Esophagus muscularis mucosa (tissue), 4 donors: Measurements from ENCODE around the gene MYL12B. TPM values are rescaled to one million over a fixed set of nuclear protein-coding genes. Genes with fewer than 3 reads are reported as not detected.

Experiments
- DNase-seq: peaks from one replicate; pipeline ENCODE4 v3.0.0-alpha.2; 2017; ENCODE audit errors: extremely low spot score
- H3K27ac ChIP-seq, 4 donors: fragments of 200-600 bp; sonication (generic); replicated peaks in 1 of 4; 1 replicate in 3 of 4; 2 replicates in 1 of 4; pipeline ENCODE4 v1.5.1; 2016 to 2019; ENCODE audit warnings: mild to moderate bottlenecking in 1 of 4
- H3K27me3 ChIP-seq, 4 donors: fragments of 200-600 bp; sonication (generic); one replicate each; pipeline versions ENCODE4 v1.5.1 to v1.6.0; 2016 to 2019
- H3K36me3 ChIP-seq, 4 donors: fragments of 200-600 bp; sonication (generic); one replicate each; pipeline ENCODE4 v1.5.1; 2016 to 2019
- H3K4me1 ChIP-seq, 4 donors: fragments of 200-600 bp; sonication (generic); one replicate each; pipeline ENCODE4 v1.5.1; 2016 to 2019
- H3K4me3 ChIP-seq, 4 donors: fragments of 200-600 bp; sonication (generic); 1 replicate in 2 of 4; 2 replicates in 2 of 4; pipeline ENCODE4 v1.5.1; 2016 to 2019; ENCODE audit warnings: mild to moderate bottlenecking in 4 of 4, moderate library complexity in 1 of 4
- H3K9me3 ChIP-seq, 4 donors: fragments of 200-600 bp; sonication (generic); 1 replicate in 3 of 4; 2 replicates in 1 of 4; pipeline ENCODE4 v1.5.1; 2016 to 2019
- CTCF ChIP-seq, 3 experiments: fragments of 200-600 bp in 2 of 3; fragments of 450-650 bp in 1 of 3; sonication (generic) in 2 of 3; IDR thresholded peaks; one replicate each; pipeline ENCODE4 v1.5.1; 2017 to 2019; ENCODE audit warnings: antibody characterized with exemption in 3 of 3, mild to moderate bottlenecking in 2 of 3, moderate library complexity in 1 of 3
- EP300 ChIP-seq: sonication (generic); formaldehyde crosslinking; IDR thresholded peaks from one replicate; pipeline ENCODE4 v1.6.1; 2017; ENCODE audit warnings: antibody characterized with exemption
- POLR2A ChIP-seq: fragments of 450-650 bp; IDR thresholded peaks from one replicate; pipeline ENCODE4 v1.6.1; 2017; ENCODE audit warnings: antibody characterized with exemption, moderate library complexity, mild to moderate bottlenecking, low read depth
- POLR2AphosphoS5 ChIP-seq, 2 donors: sonication (generic); formaldehyde crosslinking; IDR thresholded peaks; one replicate each; pipeline ENCODE4 v1.6.1; 2017; ENCODE audit warnings: antibody characterized with exemption in 2 of 2
- WGBS: methylation state at CpG from one replicate; pipeline ENCODE4 v1.1.5; 2018; 5-methylcytosine and 5-hydroxymethylcytosine counted together
- intact Hi-C: fragments of 100-400 bp; cut with DNase I; formaldehyde crosslinking; loops from one replicate; pipeline ENCODE4 v1.15.1; 2023
- total RNA-seq, 4 donors: library from RNA; depleted of rRNA; stranded (reverse); fragments of >200 nt; gene quantifications; one replicate each; pipeline versions ENCODE4 v1.1.0 to v1.2.1, GENCODE V29; 2016

The MYL12B gene
- total RNA-seq, 4 donors from 2014 or later, result 211 to 279 (median 244) TPM

GRCh38 chr18:3257627-3258120 is 4.3 kb upstream of the MYL12B start:
- intact Hi-C loops, result no loop called here
- peak overlapping the region; percentile 79 to 80 (median 80) for H3K27ac ChIP-seq
- DNase-seq, result no peak
- H3K36me3 ChIP-seq, result peaks cover 38 to 64% (median 56%) of the 10 kb centered on the region in 4 donors
- no peaks in the 10 kb centered on the region for H3K27me3 ChIP-seq
- no peaks in the 10 kb centered on the region for H3K9me3 ChIP-seq
- H3K4me3 ChIP-seq, result no peak overlapping the region
- H3K4me1 ChIP-seq, result peaks cover 30 to 65% (median 63%) of the 10 kb centered on the region in 4 donors
- TF ChIP-seq EP300 (no peak), CTCF (IDR thresholded peaks at IDR 0.05) (no peak), POLR2AphosphoS5 (IDR thresholded peaks at IDR 0.05) (no peak), POLR2A (no peak)
- WGBS, result 81% methylated on average over 2 of the region's 2 CpGs

- no peaks in the 10 kb centered on the region for H3K9me3 ChIP-seq
- H3K27me3 ChIP-seq, result no peaks in the 10 kb centered on the region
- peaks cover 9 to 33% (median 26%) of the 10 kb centered on the region in 4 donors for H3K36me3 ChIP-seq
- no peak for DNase-seq
- 21% methylated on average over 5 of the region's 5 CpGs for WGBS
- intact Hi-C loops, result loop anchor here (5.0 kb wide), 1 partner anchor 191 kb away; the partner anchor contains the start of gene TGIF1
- no peak for TF ChIP-seq POLR2A
- H3K27ac ChIP-seq, result peak overlapping the region; percentile 96
- H3K4me1 ChIP-seq, result peaks cover 50 to 78% (median 64%) of the 10 kb centered on the region in 4 donors
- peak overlapping the region; percentile 88 to 98 (median 96) for H3K4me3 ChIP-seq
Measured at GRCh38 chr18:3260995-3261372, 949 bp upstream of the MYL12B start.

GRCh38 chr18:3262234-3263131 is 550 bp downstream of the MYL12B start:
- DNase-seq, result no peak
- peaks cover 6 to 18% (median 16%) of the 10 kb centered on the region in 4 donors for H3K36me3 ChIP-seq
- H3K4me1 ChIP-seq, result peaks cover 55 to 78% (median 66%) of the 10 kb centered on the region in 4 donors
- H3K4me3 ChIP-seq, result peak overlapping the region; percentile 88 to 98 (median 96)
- intact Hi-C loops, result loop anchor here (5.0 kb wide), 1 partner anchor 190 kb away; the partner anchor contains the start of gene TGIF1
- no peaks in the 10 kb centered on the region for H3K9me3 ChIP-seq
- H3K27ac ChIP-seq, result peak overlapping the region; percentile 96
- no peak for TF ChIP-seq POLR2AphosphoS5 (IDR thresholded peaks at IDR 0.05)
- TF ChIP-seq POLR2A, result no peak
- no peak for TF ChIP-seq EP300
- no peak for TF ChIP-seq CTCF (IDR thresholded peaks at IDR 0.05)
- no peaks in the 10 kb centered on the region for H3K27me3 ChIP-seq
- WGBS, result under 1% methylated on average over 41 of the region's 69 CpGs

GRCh38 chr18:3263132-3263700 is 1.3 kb downstream of the MYL12B start:
- DNase-seq, result no peak
- Histone ChIP-seq H3K27me3 (no peaks in the 10 kb centered on the region), H3K4me1 (peaks cover 56 to 78% (median 66%) of the 10 kb centered on the region in 4 donors), H3K27ac (peak overlapping the region; percentile 96), H3K9me3 (no peaks in the 10 kb centered on the region), H3K36me3 (peaks cover 0 to 11% (median 9%) of the 10 kb centered on the region in 4 donors), H3K4me3 (peak overlapping the region; percentile 88 to 98 (median 96))
- WGBS, result 27% methylated on average over 8 of the region's 8 CpGs
- intact Hi-C loops, result loop anchor here (5.0 kb wide), 1 partner anchor 189 kb away; the partner anchor contains the start of gene TGIF1
- no peak for TF ChIP-seq POLR2AphosphoS5 (IDR thresholded peaks at IDR 0.05)
- no peak for TF ChIP-seq EP300
- TF ChIP-seq CTCF (IDR thresholded peaks at IDR 0.05), result no peak
- no peak for TF ChIP-seq POLR2A

GRCh38 chr18:3264362-3264761 is 2.4 kb downstream of the MYL12B start:
- DNase-seq, result no peak
- H3K4me3 ChIP-seq, result peak overlapping the region in 2 of 4 donors; percentile 88 to 96
- peaks cover 66 to 81% (median 78%) of the 10 kb centered on the region in 4 donors for H3K4me1 ChIP-seq
- H3K27me3 ChIP-seq, result no peaks in the 10 kb centered on the region
- H3K36me3 ChIP-seq, result no peaks in the 10 kb centered on the region
- H3K27ac ChIP-seq, result no peak overlapping the region
- WGBS, result 91% methylated on average over 2 of the region's 2 CpGs
- H3K9me3 ChIP-seq, result no peaks in the 10 kb centered on the region
- intact Hi-C loops, result loop anchor here (5.0 kb wide), 1 partner anchor 188 kb away; the partner anchor contains the start of gene TGIF1
- TF ChIP-seq POLR2AphosphoS5 (IDR thresholded peaks at IDR 0.05) (no peak), EP300 (no peak)
